Astrocyte of the spinal cord (primary cell): ENCODE data around the gene FCRL6.

Experiments
- DNase-seq: peaks from one replicate; pipeline ENCODE4 v3.0.0; 2011; ENCODE audit warnings: low read depth, low spot score
- H3K4me3 ChIP-seq: 2 replicates; pipeline ENCODE4 v1.5.1; 2011; ENCODE audit warnings: low read depth, mild to moderate bottlenecking, low read length, moderate library complexity
- in situ Hi-C: cut with HindIII; loops from 2 replicates; pipeline ENCODE4 v1.10.0; 2017; ENCODE audit warnings: low sequenced_read_pairs
- TF ChIP-seq, protein P1 (sequence below): IDR thresholded peaks from 2 replicates; pipeline ENCODE4 v1.5.1; 2012; ENCODE audit warnings: low read depth, mild to moderate bottlenecking, low read length, inconsistent platforms

The FCRL6 gene

GRCh38 chr1:159771127-159771895 is 30.8 kb upstream of the FCRL6 start:
- no peak for DNase-seq
- TF ChIP-seq, protein P1, sequence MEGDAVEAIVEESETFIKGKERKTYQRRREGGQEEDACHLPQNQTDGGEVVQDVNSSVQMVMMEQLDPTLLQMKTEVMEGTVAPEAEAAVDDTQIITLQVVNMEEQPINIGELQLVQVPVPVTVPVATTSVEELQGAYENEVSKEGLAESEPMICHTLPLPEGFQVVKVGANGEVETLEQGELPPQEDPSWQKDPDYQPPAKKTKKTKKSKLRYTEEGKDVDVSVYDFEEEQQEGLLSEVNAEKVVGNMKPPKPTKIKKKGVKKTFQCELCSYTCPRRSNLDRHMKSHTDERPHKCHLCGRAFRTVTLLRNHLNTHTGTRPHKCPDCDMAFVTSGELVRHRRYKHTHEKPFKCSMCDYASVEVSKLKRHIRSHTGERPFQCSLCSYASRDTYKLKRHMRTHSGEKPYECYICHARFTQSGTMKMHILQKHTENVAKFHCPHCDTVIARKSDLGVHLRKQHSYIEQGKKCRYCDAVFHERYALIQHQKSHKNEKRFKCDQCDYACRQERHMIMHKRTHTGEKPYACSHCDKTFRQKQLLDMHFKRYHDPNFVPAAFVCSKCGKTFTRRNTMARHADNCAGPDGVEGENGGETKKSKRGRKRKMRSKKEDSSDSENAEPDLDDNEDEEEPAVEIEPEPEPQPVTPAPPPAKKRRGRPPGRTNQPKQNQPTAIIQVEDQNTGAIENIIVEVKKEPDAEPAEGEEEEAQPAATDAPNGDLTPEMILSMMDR, result no peak
- in situ Hi-C loops, result no loop called here
- no peak overlapping the region for H3K4me3 ChIP-seq

GRCh38 chr1:159774465-159774864 is 27.7 kb upstream of the FCRL6 start:
- DNase-seq, result no peak
- no peak overlapping the region for H3K4me3 ChIP-seq
- TF ChIP-seq, protein P1, result no peak
- in situ Hi-C loops, result no loop called here

DNA sequence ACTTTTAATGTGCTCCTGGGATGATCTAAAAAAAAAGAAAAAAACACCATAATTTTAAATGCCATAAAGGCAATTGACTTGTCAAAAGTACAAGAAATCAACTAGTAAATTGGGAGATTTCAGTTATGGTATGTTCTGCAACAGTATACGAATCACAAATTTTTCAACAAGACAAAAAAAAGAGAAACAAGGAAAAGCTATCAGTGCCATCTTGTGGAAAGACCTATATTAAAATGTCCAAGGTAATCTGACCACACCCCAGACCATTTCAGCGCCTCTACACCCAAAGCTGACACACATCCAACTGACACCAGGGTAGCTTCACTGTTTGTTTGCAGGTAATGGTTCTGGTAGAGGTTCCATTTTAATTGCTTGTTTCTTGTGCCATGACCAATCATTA is 26.4 kb upstream of the FCRL6 start:
- H3K4me3 ChIP-seq, result no peak overlapping the region
- DNase-seq, result no peak
- in situ Hi-C loops, result loop anchor here (25.0 kb wide), 1 partner anchor 112 kb away; no protein-coding TSS in a partner anchor
- TF ChIP-seq, protein P1, result no peak

GRCh38 chr1:159778266-159778665 is 23.9 kb upstream of the FCRL6 start:
- peak; percentile 34 for DNase-seq
- TF ChIP-seq, protein P1, result no peak
- H3K4me3 ChIP-seq, result no peak overlapping the region
- in situ Hi-C loops, result loop anchor here (25.0 kb wide), 1 partner anchor 109 kb away; no protein-coding TSS in a partner anchor

DNA sequence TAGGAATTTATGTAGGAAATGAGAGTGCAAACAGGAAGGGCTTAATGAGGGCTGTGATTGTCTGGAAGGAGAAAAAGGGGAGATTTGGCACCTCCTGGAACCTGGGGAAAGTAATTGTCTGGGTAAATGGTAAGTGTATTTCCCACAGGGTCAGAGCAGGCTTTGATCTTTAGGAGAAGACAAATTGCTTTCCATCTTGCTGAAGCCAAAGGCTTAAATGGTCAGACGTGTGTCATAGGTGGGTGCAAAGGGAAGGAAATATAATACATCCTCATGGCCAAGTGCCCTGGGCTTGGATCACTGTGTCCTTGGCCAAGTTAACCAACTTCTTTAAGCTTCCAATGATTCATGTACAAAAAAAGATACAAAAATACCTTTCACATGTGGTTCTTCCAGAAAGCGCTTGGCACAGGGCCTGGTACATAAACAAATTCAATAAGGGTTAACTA is 22.7 kb upstream of the FCRL6 start:
- DNase-seq, result peak; percentile 92
- in situ Hi-C loops, result loop anchor here (25.0 kb wide), 1 partner anchor 108 kb away; no protein-coding TSS in a partner anchor
- H3K4me3 ChIP-seq, result no peak overlapping the region
- TF ChIP-seq, protein P1, result no peak

DNA sequence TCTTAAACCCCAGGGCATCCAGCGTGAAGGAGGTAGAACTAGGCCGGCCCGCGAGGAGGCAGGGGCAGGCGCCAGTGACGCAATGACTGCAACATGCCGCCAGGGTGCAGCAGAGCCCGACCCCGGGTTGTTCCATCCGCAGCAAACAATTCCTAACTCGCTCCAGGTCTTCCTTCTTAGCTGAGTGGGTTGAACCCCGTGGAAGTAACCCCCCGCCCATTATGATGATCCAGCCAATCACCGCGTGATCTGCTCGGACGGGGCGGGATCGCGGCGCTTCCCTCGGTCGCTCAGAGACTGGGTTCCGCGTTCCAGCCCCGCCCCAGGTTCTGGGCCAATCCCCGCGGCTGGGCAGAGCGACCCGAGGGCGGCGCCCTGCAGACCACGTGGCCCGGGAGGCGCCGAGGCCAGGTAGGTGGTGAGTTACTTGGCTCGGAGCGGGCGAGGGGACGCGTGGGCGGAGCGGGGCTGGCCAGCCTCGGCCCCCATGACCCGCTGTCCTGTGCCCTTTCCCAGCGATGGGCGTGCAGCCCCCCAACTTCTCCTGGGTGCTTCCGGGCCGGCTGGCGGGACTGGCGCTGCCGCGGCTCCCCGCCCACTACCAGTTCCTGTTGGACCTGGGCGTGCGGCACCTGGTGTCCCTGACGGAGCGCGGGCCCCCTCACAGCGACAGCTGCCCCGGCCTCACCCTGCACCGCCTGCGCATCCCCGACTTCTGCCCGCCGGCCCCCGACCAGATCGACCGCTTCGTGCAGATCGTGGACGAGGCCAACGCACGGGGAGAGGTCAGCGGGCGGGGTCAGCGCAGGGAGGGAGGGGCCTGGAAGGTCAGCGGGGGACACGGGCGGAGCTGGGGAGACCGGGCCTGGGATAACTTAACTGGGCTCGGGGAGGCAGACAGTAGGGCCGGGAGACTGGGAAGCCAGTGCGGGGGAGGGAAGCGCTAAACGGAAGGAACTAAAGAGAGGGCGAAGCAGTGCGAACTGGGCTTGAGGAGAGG is 21.3 kb upstream of the FCRL6 start, which contains the start of gene DUSP23:
TSS of gene DUSP23 (plus strand) at position 380 of the 1,000 bp plus-strand sequence. CDS start at position 519, 139 bp downstream.
- TF ChIP-seq, protein P1, result peak; percentile 92
- peak within 1 kb of the TSS; percentile 59 for H3K4me3 ChIP-seq
- DNase-seq, result peak; percentile 99
- in situ Hi-C loops, result loop anchor here (25.0 kb wide), 1 partner anchor 106 kb away; no protein-coding TSS in a partner anchor
